HFF-Myc (cell line): ENCODE results near the gene DMRT2.

Source experiments
- DNase-seq: peaks from one replicate; pipeline ENCODE4 v3.0.0-alpha.2; 2011; ENCODE audit warnings: low read depth; ENCODE audit errors: extremely low read depth
- H3K4me3 ChIP-seq: replicated peaks from 2 replicates; pipeline ENCODE4 v1.5.1; 2011; ENCODE audit warnings: low read depth, mild to moderate bottlenecking, control low read depth, low read length
- TF ChIP-seq, protein P1 (sequence below): IDR thresholded peaks from 2 replicates; pipeline ENCODE4 v1.5.1; 2012; ENCODE audit warnings: mild to moderate bottlenecking, low read depth, low read length, control low read depth; ENCODE audit errors: missing control alignments

Gene DMRT2

DNA sequence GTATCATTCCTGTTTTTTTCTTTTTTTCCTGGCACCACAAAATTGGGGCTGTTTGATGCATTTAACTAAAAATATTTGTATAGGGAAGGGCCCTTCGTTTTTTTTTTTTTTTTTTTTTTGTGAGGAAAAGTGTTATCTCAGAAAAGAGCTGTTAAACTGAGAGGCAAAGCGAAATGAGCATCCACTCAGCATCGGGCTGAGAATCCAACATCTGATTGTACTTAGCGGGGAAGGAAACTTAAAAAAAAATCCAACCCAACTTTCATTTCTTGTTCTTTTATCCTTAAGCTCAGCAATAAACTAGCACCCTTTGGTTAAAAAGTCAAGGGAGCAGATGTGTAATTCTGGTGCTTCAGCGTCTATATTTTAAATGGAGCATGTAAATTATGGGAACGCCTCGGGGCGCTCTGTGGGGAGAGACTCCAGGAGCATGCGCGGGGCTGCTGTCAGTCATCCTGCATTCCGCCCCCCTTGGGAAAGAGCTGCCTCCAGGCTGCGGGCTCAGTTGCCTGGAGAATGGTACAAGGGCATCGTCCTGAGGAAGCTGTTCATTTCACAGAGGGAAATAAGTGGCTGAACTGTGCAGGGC is 33.3 kb downstream of the DMRT2 start:
- peak overlapping the region; percentile 22 for H3K4me3 ChIP-seq
- DNase-seq = peak; percentile 44
- TF ChIP-seq, protein P1, sequence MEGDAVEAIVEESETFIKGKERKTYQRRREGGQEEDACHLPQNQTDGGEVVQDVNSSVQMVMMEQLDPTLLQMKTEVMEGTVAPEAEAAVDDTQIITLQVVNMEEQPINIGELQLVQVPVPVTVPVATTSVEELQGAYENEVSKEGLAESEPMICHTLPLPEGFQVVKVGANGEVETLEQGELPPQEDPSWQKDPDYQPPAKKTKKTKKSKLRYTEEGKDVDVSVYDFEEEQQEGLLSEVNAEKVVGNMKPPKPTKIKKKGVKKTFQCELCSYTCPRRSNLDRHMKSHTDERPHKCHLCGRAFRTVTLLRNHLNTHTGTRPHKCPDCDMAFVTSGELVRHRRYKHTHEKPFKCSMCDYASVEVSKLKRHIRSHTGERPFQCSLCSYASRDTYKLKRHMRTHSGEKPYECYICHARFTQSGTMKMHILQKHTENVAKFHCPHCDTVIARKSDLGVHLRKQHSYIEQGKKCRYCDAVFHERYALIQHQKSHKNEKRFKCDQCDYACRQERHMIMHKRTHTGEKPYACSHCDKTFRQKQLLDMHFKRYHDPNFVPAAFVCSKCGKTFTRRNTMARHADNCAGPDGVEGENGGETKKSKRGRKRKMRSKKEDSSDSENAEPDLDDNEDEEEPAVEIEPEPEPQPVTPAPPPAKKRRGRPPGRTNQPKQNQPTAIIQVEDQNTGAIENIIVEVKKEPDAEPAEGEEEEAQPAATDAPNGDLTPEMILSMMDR = no peak

DNA sequence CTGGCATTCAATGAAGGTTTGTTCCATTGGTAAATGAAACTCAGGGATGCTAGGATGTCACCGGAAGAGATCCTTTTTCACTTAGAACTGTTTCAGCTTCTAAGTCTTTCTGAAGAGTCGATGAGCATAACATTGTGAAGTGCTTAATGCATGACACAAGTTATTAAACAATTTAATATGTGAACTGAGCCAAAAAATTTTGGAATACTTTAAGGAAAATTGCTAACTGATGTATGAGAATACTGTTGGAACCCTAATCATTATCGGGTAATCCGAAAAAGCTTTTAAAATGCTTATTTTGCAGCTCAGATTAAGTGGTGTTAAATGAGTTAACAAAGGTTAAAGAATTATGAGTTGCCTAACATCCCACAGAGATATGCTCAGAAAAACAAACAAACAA is 34.9 kb downstream of the DMRT2 start:
- H3K4me3 ChIP-seq = no peak overlapping the region
- no peak for DNase-seq
- TF ChIP-seq, protein P1 = no peak

DNA sequence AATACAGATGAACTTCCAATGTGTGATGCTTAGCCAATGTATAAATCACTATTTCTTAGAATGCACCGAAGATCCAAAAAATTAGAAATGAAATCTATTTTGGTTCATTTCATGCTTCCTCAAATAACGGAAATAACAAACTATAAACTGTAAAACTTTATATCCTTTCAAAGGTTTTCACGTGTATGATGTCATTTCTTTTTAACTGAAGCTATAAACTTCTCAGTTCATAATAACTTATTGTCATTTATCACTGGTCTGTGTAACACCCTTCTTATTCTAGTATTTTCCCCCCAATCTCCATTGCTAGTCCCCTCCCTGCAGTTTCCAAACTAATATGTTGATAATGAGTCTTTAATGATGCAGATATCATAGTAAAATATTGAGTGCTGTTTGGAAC is 36.4 kb downstream of the DMRT2 start:
- no peak for DNase-seq
- TF ChIP-seq, protein P1 = no peak
- no peak overlapping the region for H3K4me3 ChIP-seq

DNA sequence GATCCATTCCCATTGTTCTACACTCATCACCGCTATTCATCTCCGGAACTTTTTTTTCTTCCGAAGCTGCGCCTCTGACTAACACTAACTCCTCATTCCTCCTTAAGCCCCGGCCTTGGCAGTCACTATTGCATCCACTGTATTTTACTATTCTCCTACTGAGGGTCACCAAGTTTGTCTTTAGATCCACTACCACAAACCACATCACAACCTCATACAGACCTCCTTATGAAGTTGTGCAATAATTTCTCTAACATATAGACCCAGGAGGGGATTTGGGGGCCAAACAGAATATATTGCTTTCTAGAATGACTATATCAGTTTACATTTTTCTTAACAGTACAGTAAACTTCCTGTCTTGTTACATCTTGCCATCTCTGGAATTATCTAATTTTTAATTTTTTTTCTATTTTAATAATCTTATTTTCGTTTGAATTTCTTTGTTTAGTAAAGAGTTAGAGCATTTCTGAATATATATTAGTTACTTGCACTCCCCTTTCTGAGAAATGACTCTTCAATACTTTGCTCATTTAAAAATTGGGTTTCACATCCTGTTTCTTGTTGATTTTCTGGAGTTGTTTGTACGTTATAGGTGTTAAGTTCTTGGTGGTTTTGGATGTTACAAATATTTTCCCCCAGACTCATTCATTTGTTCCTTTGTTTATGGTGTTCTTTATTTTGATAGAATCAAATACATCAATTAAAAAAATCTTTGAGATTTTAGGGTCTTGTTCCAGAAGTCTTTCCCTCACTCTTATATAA is 37.1 kb downstream of the DMRT2 start:
- TF ChIP-seq, protein P1 = no peak

DNA sequence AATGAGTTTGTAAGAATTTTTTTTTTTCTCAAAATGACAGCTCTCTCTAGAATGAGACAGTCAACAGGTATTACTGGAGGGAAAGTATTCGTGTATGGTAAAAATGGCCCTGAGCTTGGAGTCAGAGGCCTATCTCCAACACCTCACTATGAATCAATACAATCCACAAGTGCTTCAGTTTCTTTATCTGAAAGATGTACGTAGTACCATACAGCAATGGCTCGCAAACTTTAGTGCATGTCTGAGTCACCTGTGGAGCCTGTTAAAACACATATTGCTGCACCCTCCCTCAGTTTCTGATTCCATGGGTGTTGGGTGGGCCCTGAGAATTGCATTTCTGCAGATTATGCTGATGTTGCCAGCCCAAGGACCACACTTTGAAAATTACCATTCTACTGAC is 44.6 kb downstream of the DMRT2 start:
- DNase-seq = no peak
- TF ChIP-seq, protein P1 = no peak
- no peak overlapping the region for H3K4me3 ChIP-seq

More for the DNA sequence above, 37.1 kb downstream of the DMRT2 start:
- H3K4me3 ChIP-seq = no peak overlapping the region
- no peak for DNase-seq

DNA sequence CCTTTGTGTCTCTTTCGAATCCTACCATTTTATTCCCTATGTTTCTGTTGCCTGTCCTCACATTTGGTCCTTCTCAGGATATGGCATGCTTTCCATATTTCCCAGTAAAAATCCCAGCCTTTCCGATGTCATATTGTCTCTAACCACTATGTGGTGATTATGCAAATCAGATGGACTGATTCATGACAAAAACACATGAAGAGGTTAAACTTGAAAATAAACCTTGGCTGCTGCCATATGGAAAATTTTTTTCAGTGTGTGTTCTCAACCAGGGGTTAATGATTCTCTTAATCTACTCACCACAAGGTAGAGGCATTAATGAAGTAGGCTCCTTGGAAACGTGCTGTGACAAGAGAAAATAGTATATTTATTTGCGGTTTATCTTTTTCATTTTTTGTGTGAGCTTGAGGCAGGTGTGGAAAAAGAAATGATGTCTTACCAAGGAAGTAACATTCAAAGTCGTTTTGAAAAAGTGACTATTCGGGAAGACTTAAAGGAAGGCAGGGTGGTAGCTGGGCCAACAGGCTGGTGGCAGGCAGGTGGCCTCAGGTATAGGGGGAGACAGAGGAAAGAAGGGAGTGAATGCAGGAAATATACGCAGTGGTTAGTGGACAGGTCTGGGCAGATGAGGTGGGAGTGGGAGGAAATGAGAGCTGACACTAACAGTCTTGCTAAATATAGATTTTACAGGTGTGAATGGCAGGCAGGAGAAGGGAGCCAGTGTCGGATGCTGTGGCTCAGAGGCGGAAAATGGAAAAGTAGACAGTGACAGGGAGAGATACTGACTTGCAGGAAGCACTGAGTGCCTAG is 46.2 kb downstream of the DMRT2 start:
- DNase-seq = no peak
- TF ChIP-seq, protein P1 = no peak
- H3K4me3 ChIP-seq = no peak overlapping the region
